ENCODE measurements around the gene YIPF6.
A peak's percentile ranks its signal among the peaks of the same experiment; 100 is the strongest.
"Not testable (repeated sequence)": the region's sequence is repeated elsewhere in the genome, so short reads cannot be mapped to it uniquely, and the experiment has no call there.

The YIPF6 gene

GRCh38 chrX:68498508-68499379 lies at the start of gene YIPF6:
TSS of gene YIPF6 (plus strand) at chrX:68499051. CDS start at chrX:68499067, 16 bp downstream.
- DNase-seq = peak; percentile 67

- DNase-seq = no peak
Measured at GRCh38 chrX:68451720-68452119, 47.1 kb upstream of the YIPF6 start.

- DNase-seq = no peak
Measured at GRCh38 chrX:68454476-68455150, 44.2 kb upstream of the YIPF6 start.

GRCh38 chrX:68455151-68455510 lies 43.7 kb upstream of the YIPF6 start:
- no peak for DNase-seq

- no peak for DNase-seq
Measured at GRCh38 chrX:68461093-68461492, 37.8 kb upstream of the YIPF6 start.

GRCh38 chrX:68461576-68461975 lies 37.3 kb upstream of the YIPF6 start:
- DNase-seq = no peak

GRCh38 chrX:68462197-68462596 lies 36.7 kb upstream of the YIPF6 start:
- DNase-seq = no peak

- DNase-seq = peak; percentile 3
Measured at GRCh38 chrX:68462653-68463052, 36.2 kb upstream of the YIPF6 start.

GRCh38 chrX:68463880-68464279 lies 35.0 kb upstream of the YIPF6 start:
- DNase-seq = no peak

GRCh38 chrX:68464796-68465195 lies 34.1 kb upstream of the YIPF6 start:
- no peak for DNase-seq

- no peak for DNase-seq
Measured at GRCh38 chrX:68480969-68481368, 17.9 kb upstream of the YIPF6 start.

- DNase-seq = not testable (repeated sequence)
Measured at GRCh38 chrX:68486198-68486597, 12.7 kb upstream of the YIPF6 start.

GRCh38 chrX:68487254-68487653 lies 11.6 kb upstream of the YIPF6 start:
- no peak for DNase-seq

GRCh38 chrX:68487924-68488323 lies 10.9 kb upstream of the YIPF6 start:
- DNase-seq = no peak

- no peak for DNase-seq
Measured at GRCh38 chrX:68488657-68489056, 10.2 kb upstream of the YIPF6 start.

- no peak for DNase-seq
Measured at GRCh38 chrX:68490644-68491043, 8.2 kb upstream of the YIPF6 start.

GRCh38 chrX:68492583-68492982 lies 6.3 kb upstream of the YIPF6 start:
- DNase-seq = no peak

GRCh38 chrX:68493776-68494175 lies 5.1 kb upstream of the YIPF6 start:
- not testable (repeated sequence) for DNase-seq

GRCh38 chrX:68498044-68498507 lies 775 bp upstream of the YIPF6 start:
- no peak for DNase-seq

- no peak for DNase-seq
Measured at GRCh38 chrX:68499543-68500504, 973 bp downstream of the YIPF6 start.

- peak; percentile 79 for DNase-seq
Measured at GRCh38 chrX:68503836-68504636, 5.2 kb downstream of the YIPF6 start.

- no peak for DNase-seq
Measured at GRCh38 chrX:68506649-68507048, 7.8 kb downstream of the YIPF6 start.

Measured in stimulated activated CD4-positive, alpha-beta T cell treated with anti-CD3 and anti-CD28 coated beads, Interleukin-1b, Interleukin-23, amount 100 ng/mL, for 48 hours (primary cell).